Ecto neural progenitor cell (in vitro differentiated cells): ENCODE measurements around the gene CXorf66.
"Not testable (repeated sequence)": the region's sequence is repeated elsewhere in the genome, so short reads cannot be mapped to it uniquely, and the experiment has no call there.

ENCODE experiments used
- DNase-seq: peaks from one replicate; pipeline ENCODE4 v3.0.0-alpha.2; 2018; ENCODE audit warnings: low spot score

Gene CXorf66

DNA sequence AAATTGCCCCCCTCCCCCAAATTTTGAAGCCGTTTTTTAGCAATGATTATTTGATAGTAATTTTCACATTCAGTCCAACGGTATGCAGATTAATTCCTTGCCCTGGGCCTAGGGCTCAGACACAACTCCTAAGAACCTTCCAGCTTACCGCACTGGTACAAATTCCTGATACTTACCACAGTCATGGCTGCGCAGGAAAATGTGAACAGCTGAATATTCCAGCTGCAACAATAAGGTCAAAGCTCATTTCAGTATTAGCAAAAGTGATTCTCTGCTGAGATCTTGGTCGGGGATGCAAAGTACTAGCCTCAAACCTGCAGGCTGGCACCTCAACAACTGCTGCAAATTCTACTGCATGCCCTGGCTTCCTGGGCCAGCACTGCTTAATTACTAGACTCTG, 35.4 kb downstream of the CXorf66 start:
- DNase-seq: no peak

DNA sequence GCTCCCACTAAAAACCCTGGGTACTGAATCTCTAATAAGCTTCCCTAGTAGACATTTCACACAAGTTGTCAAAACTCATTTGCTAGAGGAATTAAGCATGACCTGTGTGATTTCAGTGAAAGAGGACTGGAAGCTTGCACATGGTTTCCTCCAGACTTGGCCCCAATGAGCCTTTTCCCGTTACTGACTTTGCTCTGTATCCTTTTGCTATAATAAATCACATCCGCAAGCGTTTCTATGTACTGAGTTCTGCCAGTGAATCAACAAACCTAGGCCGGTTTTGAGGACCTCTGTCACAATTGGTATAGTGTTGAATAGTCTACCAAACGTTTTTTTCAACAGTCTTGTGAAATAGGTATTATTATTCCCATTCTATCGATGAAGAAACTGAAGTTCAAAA, 40.6 kb downstream of the CXorf66 start:
- no peak for DNase-seq

DNA sequence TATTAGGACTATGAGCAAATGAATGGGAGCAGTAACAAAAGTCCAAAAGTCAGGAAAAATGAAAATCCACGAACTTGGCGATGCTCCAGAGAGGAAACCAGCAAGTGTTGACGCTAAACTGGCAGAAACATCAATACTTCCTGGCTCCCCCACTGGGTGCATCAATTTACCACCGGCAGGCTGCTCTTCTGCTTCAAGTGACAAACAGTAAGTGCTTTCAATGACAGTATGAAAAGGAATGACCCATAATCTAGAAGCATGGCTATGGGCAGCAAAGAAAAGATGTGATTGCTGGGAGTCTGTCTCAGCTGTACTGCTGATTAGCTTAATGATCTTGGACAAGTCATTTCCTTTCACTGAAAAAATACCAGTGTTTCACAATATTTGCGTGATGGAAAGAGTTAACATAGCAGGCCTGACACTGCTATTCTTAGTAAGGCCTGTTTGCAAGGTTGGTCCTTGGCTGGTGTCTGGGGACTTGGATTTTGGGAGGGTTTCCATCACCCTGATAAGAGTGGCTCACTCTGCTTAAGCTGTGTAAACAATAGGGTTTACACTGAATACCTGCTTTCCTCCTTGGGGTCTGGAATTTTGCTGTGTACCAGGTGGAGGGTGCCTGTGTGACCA, 41.1 kb downstream of the CXorf66 start:
- no peak for DNase-seq

DNA sequence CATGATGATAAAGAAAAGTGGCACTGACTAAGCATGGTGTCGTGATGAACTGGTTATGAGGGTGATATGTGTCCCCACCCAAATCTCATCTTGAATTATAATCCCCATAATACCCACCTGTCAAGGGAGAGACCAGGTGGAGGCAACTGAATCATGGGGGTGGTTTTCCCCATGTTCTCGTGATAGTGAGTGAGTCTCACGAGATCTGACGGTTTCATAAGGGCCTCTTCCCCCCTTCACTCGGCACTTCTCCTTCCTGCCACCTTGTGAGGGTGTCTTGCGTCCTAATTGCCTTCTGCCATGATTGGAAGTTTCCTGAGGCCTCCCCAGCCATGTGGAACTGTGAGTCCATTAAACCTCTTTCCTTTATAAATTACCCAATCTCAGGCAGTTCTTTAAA, 44.2 kb downstream of the CXorf66 start:
- DNase-seq: not testable (repeated sequence)

DNA sequence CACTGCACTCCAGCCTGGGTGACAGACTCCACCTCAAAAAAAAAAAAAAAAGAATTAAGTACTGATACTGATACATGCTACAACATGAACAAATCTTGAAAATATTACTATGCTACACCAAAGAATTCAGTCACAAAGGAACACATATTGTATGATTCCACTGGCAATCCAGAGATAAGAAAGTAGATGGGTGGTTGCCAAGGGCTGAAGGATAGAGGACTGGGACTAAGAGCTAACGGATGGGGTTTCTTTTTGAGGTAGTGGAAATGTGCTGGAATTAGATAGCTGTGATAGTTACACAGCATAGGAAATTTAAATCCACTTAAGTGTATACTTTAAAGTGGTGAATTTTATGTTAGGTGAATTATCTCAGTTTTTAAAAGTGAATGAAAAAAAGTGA, 45.0 kb downstream of the CXorf66 start:
- no peak for DNase-seq

DNA sequence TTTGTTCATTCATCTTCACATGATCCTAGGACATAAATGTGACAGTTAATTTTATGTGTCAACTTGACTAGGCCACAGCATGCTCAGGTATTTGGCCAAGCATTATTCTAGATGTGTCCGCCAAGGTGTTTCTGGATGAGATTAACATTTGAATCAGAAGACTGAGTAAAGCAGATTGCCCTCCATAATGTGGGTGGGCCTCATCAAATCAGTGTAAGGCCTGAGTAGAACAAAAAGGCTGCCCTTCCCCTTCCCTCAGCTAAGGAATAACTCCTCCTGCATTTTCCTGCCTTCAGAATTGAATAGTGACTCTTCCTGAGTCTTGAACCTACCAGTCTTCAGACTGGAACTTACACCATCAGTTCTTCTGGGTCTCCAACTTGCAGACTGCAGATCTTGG, 50.9 kb downstream of the CXorf66 start:
- DNase-seq: no peak

DNA sequence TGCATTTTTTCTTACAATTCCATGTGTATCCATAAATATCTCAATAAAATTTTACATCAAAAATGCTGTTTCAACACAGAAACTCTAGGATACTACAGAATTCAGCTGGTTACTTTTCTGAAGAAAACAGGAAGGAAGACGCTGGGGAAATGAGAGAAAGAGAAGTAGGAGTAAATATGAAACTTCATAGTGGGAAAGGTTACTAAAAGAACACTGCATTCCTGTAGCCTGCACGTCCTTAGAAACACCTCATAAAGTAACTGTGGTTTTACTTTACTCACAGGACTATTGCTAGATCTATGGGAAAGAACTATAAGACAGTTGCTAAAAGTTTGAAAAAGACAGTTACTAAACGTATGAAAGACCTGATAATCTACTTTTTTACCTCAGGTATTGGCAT, 55.6 kb downstream of the CXorf66 start:
- DNase-seq: no peak

DNA sequence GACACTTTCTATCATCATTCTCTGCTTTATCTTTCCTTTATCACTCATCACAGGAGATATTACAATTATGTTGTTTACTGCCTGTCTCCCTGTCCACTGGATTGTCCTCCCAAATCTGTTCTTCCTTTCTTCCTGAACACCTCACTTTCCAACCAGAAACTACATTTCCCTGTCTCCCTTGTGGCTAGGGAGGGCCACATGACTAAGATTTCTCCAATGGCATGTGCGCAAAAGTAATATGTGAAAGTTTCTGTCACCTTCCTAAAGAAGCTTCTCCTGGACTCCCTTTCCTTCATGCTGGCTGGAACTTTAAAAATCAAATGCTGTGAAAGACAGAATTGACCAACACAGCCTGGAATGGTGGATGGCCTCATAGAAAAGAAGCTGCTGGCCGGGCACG, 58.2 kb downstream of the CXorf66 start:
- no peak for DNase-seq

DNA sequence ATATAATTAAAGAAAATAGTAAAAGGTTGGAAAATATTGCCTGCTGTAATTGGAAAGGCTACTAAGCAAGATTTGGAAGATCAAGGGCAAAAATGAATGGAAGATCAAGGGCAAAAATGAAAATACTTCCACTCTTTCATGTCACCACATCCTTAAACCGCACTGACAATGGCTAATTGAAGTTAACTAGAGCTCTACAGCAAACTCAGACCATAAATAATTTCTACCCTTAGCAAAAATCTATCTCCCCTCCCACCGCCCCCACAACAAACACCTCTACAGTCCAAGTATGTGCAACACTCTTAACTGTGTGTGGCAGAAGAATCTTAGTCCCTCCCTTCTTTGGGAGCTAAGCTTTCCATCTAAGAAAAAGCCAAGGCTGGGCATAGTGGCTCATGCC, 59.6 kb downstream of the CXorf66 start:
- DNase-seq: no peak
